Neural progenitor cell (in vitro differentiated cells): ENCODE data around the gene CCDC33. TPM values are rescaled to one million over a fixed set of nuclear protein-coding genes. Genes with fewer than 3 reads are reported as not detected.

ENCODE experiments used
- DNase-seq: peaks from one replicate; pipeline ENCODE4 v3.0.0-alpha.2; 2016; ENCODE audit warnings: low spot score
- H2AFZ ChIP-seq: fragments of 200-600 bp; sonication (generic); replicated peaks from 2 replicates; pipeline ENCODE4 v1.6.1; 2016; ENCODE audit warnings: antibody characterized with exemption
- H3F3A ChIP-seq: fragments of 200-600 bp; sonication (generic); 2 replicates; pipeline ENCODE4 v1.6.1; 2016; ENCODE audit warnings: antibody characterized with exemption, low read depth
- H3K27ac ChIP-seq: fragments of 200-600 bp; sonication (generic); 2 replicates; pipeline ENCODE4 v1.5.1; 2016; ENCODE audit warnings: mild to moderate bottlenecking
- H3K27me3 ChIP-seq: fragments of 200-600 bp; sonication (generic); 2 replicates; pipeline ENCODE4 v1.6.1; 2016; ENCODE audit warnings: mild to moderate bottlenecking, moderate library complexity
- H3K36me3 ChIP-seq: fragments of 200-600 bp; sonication (generic); 2 replicates; pipeline ENCODE4 v1.5.1; 2016
- H3K4me1 ChIP-seq: fragments of 200-600 bp; sonication (generic); 2 replicates; pipeline ENCODE4 v1.6.1; 2016; ENCODE audit warnings: mixed run types
- H3K4me2 ChIP-seq: fragments of 200-600 bp; sonication (generic); 2 replicates; pipeline ENCODE4 v1.6.1; 2016
- H3K4me3 ChIP-seq: fragments of 200-600 bp; sonication (generic); 2 replicates; pipeline ENCODE4 v1.5.1; 2016
- H3K79me2 ChIP-seq: fragments of 200-600 bp; sonication (generic); 2 replicates; pipeline ENCODE4 v1.6.1; 2016; ENCODE audit warnings: low read depth
- H3K9ac ChIP-seq: fragments of 200-600 bp; sonication (generic); 2 replicates; pipeline ENCODE4 v1.6.1; 2016
- H3K9me3 ChIP-seq: fragments of 200-600 bp; sonication (generic); 2 replicates; pipeline ENCODE4 v1.5.1; 2016; ENCODE audit warnings: low read depth
- H4K20me1 ChIP-seq: fragments of 200-600 bp; sonication (generic); 2 replicates; pipeline ENCODE4 v1.6.1; 2016; ENCODE audit warnings: low read depth
- H3K27ac Mint-ChIP-seq: 3 replicates; pipeline ENCODE4 v1.8.0; 2021; ENCODE audit warnings: mixed read lengths
- H3K27me3 Mint-ChIP-seq: 2 replicates; pipeline ENCODE4 v1.8.0; 2022; ENCODE audit warnings: low read depth, mild to moderate bottlenecking, inconsistent platforms, moderate library complexity, mixed read lengths; ENCODE audit not compliant: insufficient read depth
- H3K36me3 Mint-ChIP-seq: 3 replicates; pipeline ENCODE4 v1.8.0; 2021; ENCODE audit warnings: mixed read lengths
- H3K4me1 Mint-ChIP-seq: 3 replicates; pipeline ENCODE4 v1.8.0; 2021; ENCODE audit warnings: mixed read lengths
- H3K4me3 Mint-ChIP-seq: 3 replicates; pipeline ENCODE4 v1.8.0; 2021; ENCODE audit warnings: mild to moderate bottlenecking, moderate library complexity, mixed read lengths
- H3K9me3 Mint-ChIP-seq: 3 replicates; pipeline ENCODE4 v1.8.0; 2020; ENCODE audit warnings: mixed read lengths
- CTCF ChIP-seq: fragments of 200-600 bp; sonication (generic); IDR thresholded peaks from 2 replicates; pipeline ENCODE4 v1.5.1; 2017; ENCODE audit warnings: antibody characterized with exemption, mild to moderate bottlenecking
- EZH2 ChIP-seq: fragments of 200-600 bp; sonication (generic); IDR thresholded peaks from 2 replicates; pipeline ENCODE4 v1.6.1; 2017; ENCODE audit warnings: antibody characterized with exemption, mild to moderate bottlenecking, moderate library complexity
- EZH2phosphoT487 ChIP-seq: fragments of 200-600 bp; sonication (generic); IDR thresholded peaks from 2 replicates; pipeline ENCODE4 v1.6.1; 2017; ENCODE audit warnings: antibody characterized with exemption
- total RNA-seq: library from RNA; depleted of rRNA; stranded (reverse); fragments of >200 nt; gene quantifications from 2 replicates; pipeline ENCODE4 v1.2.3, GENCODE V29; 2015; ENCODE audit warnings: low replicate concordance

The CCDC33 gene
- total RNA-seq, 1 donor from 2014 or later = not detected

DNA sequence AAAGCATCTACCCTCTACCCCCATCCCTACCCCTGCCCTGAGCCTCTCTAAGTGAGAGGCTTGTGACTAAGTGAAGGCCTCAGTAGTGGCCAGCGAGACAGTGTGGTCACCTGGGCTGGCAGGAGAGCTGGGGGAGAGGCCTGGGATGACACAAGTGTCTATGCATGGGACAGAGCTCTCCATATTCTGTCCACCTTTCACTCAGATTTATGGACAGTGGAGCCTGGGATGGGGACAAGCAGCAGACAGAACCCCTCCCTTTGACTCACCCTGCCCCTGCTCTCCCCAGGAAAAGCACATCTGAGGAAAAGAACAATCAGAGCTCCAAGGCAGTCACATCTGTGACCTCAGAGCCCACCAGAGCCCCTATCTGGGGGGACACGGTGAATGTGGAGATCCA, 26.0 kb downstream of the CCDC33 start:
- Histone ChIP-seq H2AFZ (no peak overlapping the region), H4K20me1 (peaks cover 17% of the 10 kb centered on the region), H3K4me3 (no peak overlapping the region), H3F3A (peaks cover 11% of the 10 kb centered on the region), H3K79me2 (no peaks in the 10 kb centered on the region), H3K9ac (no peak overlapping the region), H3K9me3 (no peaks in the 10 kb centered on the region), H3K27me3 (no peaks in the 10 kb centered on the region), H3K4me2 (no peak overlapping the region), H3K4me1 (peaks cover 24% of the 10 kb centered on the region), H3K27ac (no peak overlapping the region), H3K36me3 (no peaks in the 10 kb centered on the region)
- H3K4me3 Mint-ChIP-seq = no peak overlapping the region
- peaks cover 30% of the 10 kb centered on the region for H3K27me3 Mint-ChIP-seq
- no peak for DNase-seq
- H3K27ac Mint-ChIP-seq = no peak overlapping the region
- H3K9me3 Mint-ChIP-seq = no peaks in the 10 kb centered on the region
- H3K4me1 Mint-ChIP-seq = peaks cover 76% of the 10 kb centered on the region
- H3K36me3 Mint-ChIP-seq = no peaks in the 10 kb centered on the region
- TF ChIP-seq EZH2 = no peak
- TF ChIP-seq CTCF = no peak
- no peak for TF ChIP-seq EZH2phosphoT487

GRCh38 chr15:74262625-74263024, 26.5 kb downstream of the CCDC33 start:
- DNase-seq = no peak
- H3K4me1 Mint-ChIP-seq = peaks cover 74% of the 10 kb centered on the region
- H3K36me3 ChIP-seq = no peaks in the 10 kb centered on the region
- no peaks in the 10 kb centered on the region for H3K9me3 ChIP-seq
- H3K9me3 Mint-ChIP-seq = no peaks in the 10 kb centered on the region
- H2AFZ ChIP-seq = no peak overlapping the region
- H3K4me1 ChIP-seq = peaks cover 24% of the 10 kb centered on the region
- no peak overlapping the region for H3K4me3 ChIP-seq
- peak overlapping the region; percentile 30 for H3K4me3 Mint-ChIP-seq
- H3K27me3 Mint-ChIP-seq = peaks cover 30% of the 10 kb centered on the region
- peaks cover 17% of the 10 kb centered on the region for H4K20me1 ChIP-seq
- no peaks in the 10 kb centered on the region for H3K36me3 Mint-ChIP-seq
- H3K27ac ChIP-seq = no peak overlapping the region
- H3F3A ChIP-seq = peaks cover 11% of the 10 kb centered on the region
- peak overlapping the region; percentile 51 for H3K27ac Mint-ChIP-seq
- no peak overlapping the region for H3K9ac ChIP-seq
- no peak for TF ChIP-seq EZH2phosphoT487
- TF ChIP-seq CTCF = no peak
- TF ChIP-seq EZH2 = no peak
- H3K27me3 ChIP-seq = no peaks in the 10 kb centered on the region
- H3K79me2 ChIP-seq = no peaks in the 10 kb centered on the region
- H3K4me2 ChIP-seq = no peak overlapping the region

- Histone ChIP-seq H3K79me2 (no peaks in the 10 kb centered on the region), H2AFZ (no peak overlapping the region), H3K27ac (no peak overlapping the region), H3K4me3 (no peak overlapping the region), H3K27me3 (no peaks in the 10 kb centered on the region), H3K9ac (no peak overlapping the region), H3K36me3 (no peaks in the 10 kb centered on the region), H3K4me1 (peaks cover 21% of the 10 kb centered on the region), H3K9me3 (no peaks in the 10 kb centered on the region), H3K4me2 (peak overlapping the region; percentile 49), H4K20me1 (peaks cover 17% of the 10 kb centered on the region), H3F3A (peaks cover 11% of the 10 kb centered on the region)
- Mint-ChIP-seq H3K27me3 (peaks cover 30% of the 10 kb centered on the region), H3K4me3 (peak overlapping the region; percentile 11), H3K27ac (peak overlapping the region; percentile 31), H3K9me3 (no peaks in the 10 kb centered on the region), H3K36me3 (no peaks in the 10 kb centered on the region), H3K4me1 (peaks cover 65% of the 10 kb centered on the region)
- no peak for TF ChIP-seq EZH2phosphoT487
- TF ChIP-seq CTCF = no peak
- TF ChIP-seq EZH2 = no peak
- no peak for DNase-seq
These were observed 27.3 kb downstream of the CCDC33 start for GRCh38 chr15:74263466-74263865.
